H9 (cell line): ENCODE measurements around the gene PYHIN1. TPM values are rescaled to one million over a fixed set of nuclear protein-coding genes. Genes with fewer than 3 reads are reported as not detected.

Experiments
- DNase-seq: peaks from one replicate; pipeline ENCODE4 v3.0.0-alpha.2; 2017
- H2AFZ ChIP-seq: one replicate; pipeline ENCODE4 v1.6.1; 2013; ENCODE audit warnings: mild to moderate bottlenecking, low read length, control low read depth, moderate library complexity
- H2AK5ac ChIP-seq: 2 replicates; pipeline ENCODE4 v1.6.1; 2013; ENCODE audit warnings: low read length, control low read depth, mixed read lengths; ENCODE audit not compliant: insufficient read length
- H2BK120ac ChIP-seq: one replicate; pipeline ENCODE4 v1.6.1; 2013; ENCODE audit warnings: low read depth, mild to moderate bottlenecking, low read length, control low read depth, inconsistent platforms; ENCODE audit not compliant: poor library complexity, severe bottlenecking
- H2BK12ac ChIP-seq: 2 replicates; pipeline ENCODE4 v1.6.1; 2013; ENCODE audit warnings: low read length, control low read depth, mixed read lengths, low read depth; ENCODE audit not compliant: insufficient read length
- H2BK15ac ChIP-seq: 2 replicates; pipeline ENCODE4 v1.6.1; 2013; ENCODE audit warnings: low read depth, low read length, control low read depth
- H2BK20ac ChIP-seq: one replicate; pipeline ENCODE4 v1.6.1; 2013; ENCODE audit warnings: low read depth, mild to moderate bottlenecking, low read length, control low read depth, inconsistent platforms; ENCODE audit not compliant: poor library complexity, severe bottlenecking
- H2BK5ac ChIP-seq: 2 replicates; pipeline ENCODE4 v1.6.1; 2013; ENCODE audit warnings: low read length, control low read depth, mixed read lengths; ENCODE audit not compliant: insufficient read length
- H3K14ac ChIP-seq: 2 replicates; pipeline ENCODE4 v1.6.1; 2013; ENCODE audit warnings: low read length, control low read depth; ENCODE audit not compliant: insufficient read depth
- H3K18ac ChIP-seq: 2 replicates; pipeline ENCODE4 v1.6.1; 2013; ENCODE audit warnings: low read depth, mild to moderate bottlenecking, mixed read lengths, low read length, control low read depth; ENCODE audit not compliant: insufficient read length
- H3K23ac ChIP-seq: 2 replicates; pipeline ENCODE4 v1.6.1; 2013; ENCODE audit warnings: low read length, control low read depth, mixed read lengths, low read depth; ENCODE audit not compliant: insufficient read length
- H3K23me2 ChIP-seq: 2 replicates; pipeline ENCODE4 v1.6.1; 2013; ENCODE audit warnings: low read depth, mild to moderate bottlenecking, mixed read lengths, low read length, control low read depth; ENCODE audit not compliant: insufficient read length, poor library complexity, severe bottlenecking
- H3K27ac ChIP-seq: 2 replicates; pipeline ENCODE4 v1.5.1; 2013; ENCODE audit warnings: low read length, control low read depth, mixed read lengths, low read depth; ENCODE audit not compliant: insufficient read length
- H3K27me3 ChIP-seq: 2 replicates; pipeline ENCODE4 v1.6.1; 2013; ENCODE audit warnings: low read length, control low read depth, inconsistent platforms; ENCODE audit not compliant: insufficient read depth
- H3K4ac ChIP-seq: 2 replicates; pipeline ENCODE4 v1.6.1; 2013; ENCODE audit warnings: low read depth, mild to moderate bottlenecking, control low read depth, inconsistent platforms, low read length, moderate library complexity
- H3K4me1 ChIP-seq: 2 replicates; pipeline ENCODE4 v1.6.1; 2013; ENCODE audit warnings: low read length, control low read depth, inconsistent platforms; ENCODE audit not compliant: insufficient read depth
- H3K4me2 ChIP-seq: 2 replicates; pipeline ENCODE4 v1.6.1; 2013; ENCODE audit warnings: low read length, control low read depth, mixed read lengths; ENCODE audit not compliant: insufficient read length, insufficient read depth
- H3K56ac ChIP-seq: 2 replicates; pipeline ENCODE4 v1.6.1; 2013; ENCODE audit warnings: low read depth, mild to moderate bottlenecking, mixed read lengths, low read length, control low read depth; ENCODE audit not compliant: insufficient read length
- H3K79me1 ChIP-seq: 2 replicates; pipeline ENCODE4 v1.6.1; 2013; ENCODE audit warnings: low read depth, mild to moderate bottlenecking, moderate library complexity, low read length, control low read depth, inconsistent platforms; ENCODE audit not compliant: insufficient read depth, poor library complexity, severe bottlenecking
- H3K79me2 ChIP-seq: 2 replicates; pipeline ENCODE4 v1.6.1; 2013; ENCODE audit warnings: low read length, control low read depth, inconsistent platforms; ENCODE audit not compliant: insufficient read depth
- H3K9ac ChIP-seq: 2 replicates; pipeline ENCODE4 v1.6.1; 2013; ENCODE audit warnings: low read length, control low read depth, mixed read lengths; ENCODE audit not compliant: insufficient read length; ENCODE audit errors: extremely low read depth
- H3K9me3 ChIP-seq: one replicate; pipeline ENCODE4 v1.6.1; 2013; ENCODE audit warnings: low read depth, low read length, inconsistent platforms; ENCODE audit not compliant: control insufficient read depth
- H3T11ph ChIP-seq: one replicate; pipeline ENCODE4 v1.6.1; 2013; ENCODE audit warnings: mild to moderate bottlenecking, low read length, control low read depth, inconsistent platforms
- H4K20me1 ChIP-seq: one replicate; pipeline ENCODE4 v1.6.1; 2013; ENCODE audit not compliant: control insufficient read depth, insufficient read length, insufficient read depth
- H4K5ac ChIP-seq: 2 replicates; pipeline ENCODE4 v1.6.1; 2013; ENCODE audit warnings: low read depth, mild to moderate bottlenecking, mixed read lengths, low read length, control low read depth; ENCODE audit not compliant: insufficient read length
- H4K8ac ChIP-seq: replicated peaks from 2 replicates; pipeline ENCODE4 v1.6.1; 2013; ENCODE audit warnings: low read length, control low read depth, mixed read lengths, low read depth; ENCODE audit not compliant: insufficient read length
- H4K91ac ChIP-seq: 2 replicates; pipeline ENCODE4 v1.6.1; 2013; ENCODE audit warnings: low read depth, mild to moderate bottlenecking, moderate library complexity, mixed read lengths, low read length, control low read depth; ENCODE audit not compliant: insufficient read length
- H3K27ac Mint-ChIP-seq, 3 experiments: 2 replicates in 2 of 3; 3 replicates in 1 of 3; pipeline ENCODE4 v1.8.0; 2020 to 2021; ENCODE audit warnings: mixed read lengths in 3 of 3, mild to moderate bottlenecking in 1 of 3, moderate library complexity in 1 of 3
- H3K27me3 Mint-ChIP-seq: 2 replicates; pipeline ENCODE4 v1.8.0; 2021; ENCODE audit warnings: low read depth, mild to moderate bottlenecking, moderate library complexity, mixed read lengths
- H3K36me3 Mint-ChIP-seq, 3 experiments: 2 replicates in 2 of 3; 3 replicates in 1 of 3; pipeline ENCODE4 v1.8.0; 2020 to 2021; ENCODE audit warnings: low read depth in 3 of 3, mixed read lengths in 3 of 3; ENCODE audit not compliant: insufficient read depth in 1 of 3
- H3K4me1 Mint-ChIP-seq, 2 experiments: 2 replicates each; pipeline ENCODE4 v1.8.0; 2020; ENCODE audit warnings: mixed read lengths in 2 of 2
- H3K4me3 Mint-ChIP-seq, 2 experiments: 2 replicates in 1 of 2; 3 replicates in 1 of 2; pipeline ENCODE4 v1.8.0; 2020 to 2021; ENCODE audit warnings: mild to moderate bottlenecking in 2 of 2, mixed read lengths in 2 of 2, moderate library complexity in 1 of 2
- H3K9me3 Mint-ChIP-seq, 2 experiments: 2 replicates in 1 of 2; 3 replicates in 1 of 2; pipeline ENCODE4 v1.8.0; 2020; ENCODE audit warnings: mild to moderate bottlenecking in 2 of 2, mixed read lengths in 2 of 2, moderate library complexity in 1 of 2
- CTCF ChIP-seq: fragments of 200-600 bp; sonication (generic); conservative IDR thresholded peaks from 3 replicates; pipeline ENCODE4 v1.8.0; 2021; ENCODE audit warnings: antibody characterized with exemption, mild to moderate bottlenecking
- WGBS: extraction: QIAGEN DNeasy Blood & Tissue Kit; methylation state at CpG from one replicate; pipeline ENCODE4 v1.1.7; 2013; ENCODE audit warnings: missing lambda C conversion rate, low lambda C conversion rate, mixed read lengths; ENCODE audit not compliant: insufficient read length; ENCODE audit errors: extremely low coverage; 5-methylcytosine and 5-hydroxymethylcytosine counted together
- total RNA-seq: library from RNA; stranded (reverse); gene quantifications from 2 replicates; pipeline ENCODE4 v1.2.1, GENCODE V29; 2021

The PYHIN1 gene
- total RNA-seq, 1 experiment from 2014 or later: not detected

GRCh38 chr1:159009287-159009686 lies 77.9 kb downstream of the PYHIN1 start:
- Histone ChIP-seq H2BK20ac (no peak overlapping the region), H4K20me1 (no peaks in the 10 kb centered on the region), H2BK5ac (no peak overlapping the region), H3K9me3 (no peaks in the 10 kb centered on the region), H3K4me2 (no peak overlapping the region), H3K9ac (no peak overlapping the region), H3K18ac (no peak overlapping the region), H2BK120ac (no peak overlapping the region), H3K4me1 (peaks cover 9% of the 10 kb centered on the region; the same call in 1 of the 2 replicates), H3T11ph (no peak overlapping the region), H3K79me2 (no peaks in the 10 kb centered on the region), H3K27me3 (peaks cover 19% of the 10 kb centered on the region; the same call in 1 of the 2 replicates), H2BK15ac (no peak overlapping the region), H3K27ac (no peak overlapping the region), H3K4ac (no peak overlapping the region), H3K56ac (no peak overlapping the region), H2BK12ac (no peak overlapping the region), H4K5ac (no peak overlapping the region), H4K8ac (no peak overlapping the region), H3K23ac (no peak overlapping the region), H4K91ac (no peak overlapping the region), H3K14ac (no peak overlapping the region), H3K79me1 (no peaks in the 10 kb centered on the region), H3K23me2 (peaks cover 7% of the 10 kb centered on the region), H2AK5ac (no peak overlapping the region), H2AFZ (no peak overlapping the region)
- H3K27ac Mint-ChIP-seq: no peak overlapping the region
- peaks cover 52 to 53% of the 10 kb centered on the region in 2 experiments for H3K4me1 Mint-ChIP-seq
- H3K36me3 Mint-ChIP-seq: no peaks in the 10 kb centered on the region
- DNase-seq: no peak
- TF ChIP-seq CTCF: no peak
- H3K4me3 Mint-ChIP-seq: no peak overlapping the region
- no CpG with 5 or more reads among the region's 2 CpGs for WGBS
- peaks cover 11% of the 10 kb centered on the region for H3K27me3 Mint-ChIP-seq
- H3K9me3 Mint-ChIP-seq: no peaks in the 10 kb centered on the region
